H1 (cell line): ENCODE data around the gene SPARC. TPM values are rescaled to one million over a fixed set of nuclear protein-coding genes. Genes with fewer than 3 reads are reported as not detected.

Experiments used
- CTCF ChIA-PET: fragments of 300-600 bp; sonication (Branson Sonifier 250); formaldehyde crosslinking; loops from one replicate; lab custom pipeline; 2021; ENCODE audit not compliant: partially characterized antibody; lab: Charles Lee
- POLR2A ChIA-PET: fragments of 300-600 bp; sonication (Branson Sonifier 250); formaldehyde crosslinking; loops from one replicate; lab custom pipeline; 2021; ENCODE audit warnings: inconsistent platforms; ENCODE audit not compliant: partially characterized antibody; lab: Charles Lee
- DNase-seq, 2 experiments: peaks; one replicate each; pipeline versions ENCODE4 v3.0.0 to v3.0.0-alpha.2; 2010 to 2022; ENCODE audit warnings: low spot score in 2 of 2, low read depth in 1 of 2, mixed read lengths in 1 of 2
- FAIRE-seq: peaks from 2 replicates; lab custom pipeline; 2011; peaks lifted over from hg19 to GRCh38; lab: Jason Lieb, UNC
- H2AFZ ChIP-seq: 2 replicates; pipeline ENCODE4 v1.8.1; 2012; ENCODE audit warnings: low read length, inconsistent platforms
- H2AK5ac ChIP-seq: 2 replicates; pipeline ENCODE4 v1.6.1; 2013; ENCODE audit warnings: low read depth, low read length
- H2BK120ac ChIP-seq: replicated peaks from 2 replicates; pipeline ENCODE3; 2013; ENCODE audit warnings: low read depth, low read length, inconsistent platforms
- H2BK12ac ChIP-seq: 2 replicates; pipeline ENCODE4 v1.6.1; 2013; ENCODE audit warnings: low read depth, low read length
- H2BK15ac ChIP-seq: 2 replicates; pipeline ENCODE4 v1.6.1; 2013; ENCODE audit warnings: low read length
- H2BK20ac ChIP-seq: 2 replicates; pipeline ENCODE4 v1.6.1; 2013; ENCODE audit warnings: low read length
- H2BK5ac ChIP-seq: 2 replicates; pipeline ENCODE4 v1.6.1; 2013; ENCODE audit warnings: low read depth, low read length
- H3K14ac ChIP-seq: 2 replicates; pipeline ENCODE4 v1.6.1; 2013; ENCODE audit warnings: inconsistent platforms; ENCODE audit not compliant: insufficient read length
- H3K18ac ChIP-seq: 2 replicates; pipeline ENCODE4 v1.6.1; 2013; ENCODE audit warnings: low read length; ENCODE audit errors: extremely low read depth
- H3K23ac ChIP-seq: 2 replicates; pipeline ENCODE4 v1.6.1; 2013; ENCODE audit warnings: inconsistent platforms; ENCODE audit not compliant: insufficient read length
- H3K23me2 ChIP-seq: 2 replicates; pipeline ENCODE4 v1.6.1; 2013; ENCODE audit warnings: low read depth, low read length
- H3K27ac ChIP-seq: 2 replicates; pipeline ENCODE4 v1.6.1; 2011; ENCODE audit warnings: low read depth, low read length, inconsistent platforms
- H3K27me3 ChIP-seq, 4 experiments: replicated peaks in 1 of 4; 1 replicate in 1 of 4; 2 replicates in 3 of 4; pipeline versions ENCODE4 v1.6.1 to v1.8.1; 2011 to 2013; ENCODE audit warnings: low read length in 3 of 4, mild to moderate bottlenecking in 3 of 4, inconsistent platforms in 2 of 4, mixed read lengths in 2 of 4, moderate library complexity in 1 of 4; ENCODE audit not compliant: control insufficient read depth in 3 of 4, insufficient read depth in 3 of 4; ENCODE audit errors: extremely low read depth in 1 of 4
- H3K36me3 ChIP-seq, 4 experiments: 2 replicates each; pipeline versions ENCODE4 v1.6.1 to v1.8.1; 2011 to 2013; ENCODE audit warnings: mild to moderate bottlenecking in 4 of 4, low read length in 3 of 4, moderate library complexity in 2 of 4, control low read depth in 1 of 4, inconsistent platforms in 1 of 4; ENCODE audit not compliant: insufficient read depth in 4 of 4, control insufficient read depth in 2 of 4
- H3K4ac ChIP-seq: replicated peaks from 2 replicates; pipeline ENCODE3; 2013; ENCODE audit warnings: low read length, low read depth, mixed read lengths, inconsistent platforms; ENCODE audit not compliant: insufficient read length
- H3K4me1 ChIP-seq, 4 experiments: replicated peaks in 1 of 4; 1 replicate in 1 of 4; 2 replicates in 3 of 4; pipeline versions ENCODE4 v1.6.1 to v1.8.1; 2011 to 2013; ENCODE audit warnings: low read length in 3 of 4, inconsistent platforms in 2 of 4, mixed read lengths in 1 of 4; ENCODE audit not compliant: insufficient read depth in 4 of 4, control insufficient read depth in 3 of 4
- H3K4me2 ChIP-seq, 2 experiments: 2 replicates each; pipeline versions ENCODE4 v1.6.1 to v1.8.1; 2011 to 2013; ENCODE audit warnings: low read depth in 2 of 2, low read length in 2 of 2, control low read depth in 1 of 2, inconsistent platforms in 1 of 2, mild to moderate bottlenecking in 1 of 2; ENCODE audit not compliant: insufficient read depth in 1 of 2
- H3K4me3 ChIP-seq, 4 experiments: fragments of 200-600, 300-600 bp in 1 of 4; sonication (generic), shearing (Covaris generic), sonication (Bioruptor Twin) in 1 of 4; 2 replicates each; pipeline versions ENCODE4 v1.5.1 to v1.8.1; 2011 to 2016; ENCODE audit warnings: low read length in 4 of 4, low read depth in 3 of 4, control low read depth in 2 of 4, inconsistent platforms in 2 of 4, mild to moderate bottlenecking in 2 of 4, mixed read lengths in 1 of 4, moderate library complexity in 1 of 4; ENCODE audit not compliant: insufficient read depth in 2 of 4; ENCODE audit errors: extremely low read depth in 1 of 4
- H3K56ac ChIP-seq: replicated peaks from 2 replicates; pipeline ENCODE3; 2013; ENCODE audit warnings: low read depth, mild to moderate bottlenecking, mixed read lengths, low read length, inconsistent platforms; ENCODE audit not compliant: insufficient read length
- H3K79me1 ChIP-seq: 2 replicates; pipeline ENCODE4 v1.6.1; 2013; ENCODE audit warnings: low read depth, low read length, control low read depth
- H3K79me2 ChIP-seq, 2 experiments: 2 replicates each; pipeline versions ENCODE4 v1.6.1 to v1.8.1; 2012 to 2013; ENCODE audit warnings: low read length in 2 of 2, mild to moderate bottlenecking in 2 of 2, inconsistent platforms in 1 of 2; ENCODE audit not compliant: insufficient read depth in 2 of 2, control insufficient read depth in 1 of 2
- H3K9ac ChIP-seq, 4 experiments: replicated peaks in 1 of 4; 1 replicate in 1 of 4; 2 replicates in 3 of 4; pipeline versions ENCODE4 v1.6.1 to v1.8.1; 2011 to 2013; ENCODE audit warnings: low read depth in 3 of 4, low read length in 3 of 4, control low read depth in 2 of 4, mild to moderate bottlenecking in 2 of 4, moderate library complexity in 2 of 4, inconsistent platforms in 1 of 4; ENCODE audit errors: extremely low read depth in 1 of 4
- H3K9me3 ChIP-seq, 2 experiments: 2 replicates each; pipeline versions ENCODE4 v1.6.1 to v1.8.1; 2012 to 2013; ENCODE audit warnings: mild to moderate bottlenecking in 2 of 2, moderate library complexity in 2 of 2, control low read depth in 1 of 2, inconsistent platforms in 1 of 2, low read depth in 1 of 2, low read length in 1 of 2, mixed read lengths in 1 of 2; ENCODE audit not compliant: insufficient read depth in 2 of 2
- H4K20me1 ChIP-seq, 2 experiments: replicated peaks in 1 of 2; 2 replicates each; pipeline versions ENCODE3 to v1.8.1; 2011 to 2013; ENCODE audit warnings: inconsistent platforms in 2 of 2, low read length in 2 of 2, mild to moderate bottlenecking in 1 of 2; ENCODE audit not compliant: insufficient read depth in 2 of 2, control insufficient read depth in 1 of 2
- H4K5ac ChIP-seq: 2 replicates; pipeline ENCODE4 v1.6.1; 2013; ENCODE audit warnings: low read length, low read depth, mixed read lengths, inconsistent platforms; ENCODE audit not compliant: insufficient read length
- H4K8ac ChIP-seq: 2 replicates; pipeline ENCODE4 v1.8.0; 2013; ENCODE audit warnings: mild to moderate bottlenecking, moderate library complexity, low read length, inconsistent platforms; ENCODE audit not compliant: insufficient read depth; ENCODE audit errors: extremely low read depth
- H4K91ac ChIP-seq: replicated peaks from 2 replicates; pipeline ENCODE3; 2013; ENCODE audit warnings: low read length, mixed read lengths, inconsistent platforms; ENCODE audit not compliant: insufficient read length
- BACH1 ChIP-seq: IDR thresholded peaks from 2 replicates; pipeline ENCODE4 v1.6.1; 2012; ENCODE audit warnings: low read length, improper control_type of control experiment
- EP300 ChIP-seq, 2 experiments: IDR thresholded peaks; 1 replicate in 1 of 2; 2 replicates in 1 of 2; pipeline ENCODE4 v1.6.1; 2011 to 2012; ENCODE audit warnings: low read depth in 2 of 2, low read length in 2 of 2, mild to moderate bottlenecking in 2 of 2, borderline replicate concordance in 1 of 2, inconsistent platforms in 1 of 2, moderate library complexity in 1 of 2
- HDAC6 ChIP-seq: IDR thresholded peaks from one replicate; pipeline ENCODE4 v1.7.1; 2012; ENCODE audit warnings: low read depth, mild to moderate bottlenecking, inconsistent platforms, low read length, moderate library complexity
- JUND ChIP-seq: IDR thresholded peaks from 2 replicates; pipeline ENCODE4 v1.6.1; 2011; ENCODE audit warnings: mild to moderate bottlenecking, improper control_type of control experiment, low read length
- POLR2A ChIP-seq, 2 experiments: IDR thresholded peaks; 1 replicate in 1 of 2; 2 replicates in 1 of 2; pipeline ENCODE4 v1.6.1; 2011; ENCODE audit warnings: low read depth in 2 of 2, low read length in 2 of 2, mild to moderate bottlenecking in 2 of 2; ENCODE audit errors: control extremely low read depth in 1 of 2
- RNF2 ChIP-seq: fragments of 200-900, 300-1000 bp; sonication (generic); IDR thresholded peaks from 2 replicates; pipeline ENCODE4 v1.7.1; 2016; ENCODE audit warnings: borderline replicate concordance, low read depth, mild to moderate bottlenecking, antibody characterized with exemption, low read length; ENCODE audit not compliant: poor library complexity, severe bottlenecking; ENCODE audit errors: missing control alignments
- RXRA ChIP-seq: IDR thresholded peaks from 2 replicates; pipeline ENCODE4 v1.6.1; 2011; ENCODE audit warnings: low read depth, mild to moderate bottlenecking, low read length, moderate library complexity; ENCODE audit not compliant: insufficient read depth
- SIX5 ChIP-seq: IDR thresholded peaks from 2 replicates; pipeline ENCODE4 v1.6.1; 2011; ENCODE audit warnings: mild to moderate bottlenecking, low read depth, low read length
- USF2 ChIP-seq: IDR thresholded peaks from 2 replicates; pipeline ENCODE4 v1.6.1; 2011; ENCODE audit warnings: low read length, improper control_type of control experiment
- YY1 ChIP-seq: IDR thresholded peaks from 2 replicates; pipeline ENCODE4 v1.6.1; 2011; ENCODE audit warnings: low read depth, mild to moderate bottlenecking, low read length
- polyA plus RNA-seq, 7 experiments: library from polyadenylated mRNA; depleted of rRNA in 3 of 7; stranded (reverse) in 5 of 7; unstranded in 2 of 7; fragments of >200 nt in 5 of 7; fragments of 200-250 nt in 2 of 7; gene quantifications; 1 replicate in 5 of 7; 2 replicates in 1 of 7; 4 replicates in 1 of 7; pipeline versions ENCODE4 v1.2.1 to v1.2.3, GENCODE V29; 2011 to 2013; ENCODE audit warnings: missing spikeins in 2 of 7, mixed read lengths in 2 of 7
- total RNA-seq: library from RNA; stranded (reverse); fragmentation: NEBNext Ultra II Directional; extraction: Animal tissue kit (Norgen Biotek cat#: 25700); gene quantifications from 2 replicates; pipeline ENCODE4 v1.2.1, GENCODE V29; 2021
- TF ChIP-seq, protein P1 (sequence below): IDR thresholded peaks from 2 replicates; pipeline ENCODE4 v1.6.1; 2012; ENCODE audit warnings: low read length, inconsistent platforms

Gene SPARC
- total and polyA plus RNA-seq, 2 of the 8 experiments (the other 6 are each of a cell fraction or from before 2014, with no cell fraction given) = 375 to 438 TPM

- no peak overlapping the region for H3K27ac ChIP-seq
- H4K91ac ChIP-seq = no peak overlapping the region
- no peak overlapping the region for H2AK5ac ChIP-seq
- H2BK5ac ChIP-seq = no peak overlapping the region
- no peak overlapping the region for H3K56ac ChIP-seq
- no peak overlapping the region for H3K4me3 ChIP-seq
- H3K27me3 ChIP-seq = peaks cover 0 to 1% (median 0%) of the 10 kb centered on the region in 4 experiments; a peak in 1 of 7 replicates
- H3K23ac ChIP-seq = no peak overlapping the region
- TF ChIP-seq, protein P1, sequence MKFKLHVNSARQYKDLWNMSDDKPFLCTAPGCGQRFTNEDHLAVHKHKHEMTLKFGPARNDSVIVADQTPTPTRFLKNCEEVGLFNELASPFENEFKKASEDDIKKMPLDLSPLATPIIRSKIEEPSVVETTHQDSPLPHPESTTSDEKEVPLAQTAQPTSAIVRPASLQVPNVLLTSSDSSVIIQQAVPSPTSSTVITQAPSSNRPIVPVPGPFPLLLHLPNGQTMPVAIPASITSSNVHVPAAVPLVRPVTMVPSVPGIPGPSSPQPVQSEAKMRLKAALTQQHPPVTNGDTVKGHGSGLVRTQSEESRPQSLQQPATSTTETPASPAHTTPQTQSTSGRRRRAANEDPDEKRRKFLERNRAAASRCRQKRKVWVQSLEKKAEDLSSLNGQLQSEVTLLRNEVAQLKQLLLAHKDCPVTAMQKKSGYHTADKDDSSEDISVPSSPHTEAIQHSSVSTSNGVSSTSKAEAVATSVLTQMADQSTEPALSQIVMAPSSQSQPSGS = no peak
- TF ChIP-seq HDAC6 = no peak
- no peak for TF ChIP-seq SIX5
- no peak for TF ChIP-seq POLR2A (IDR thresholded peaks at IDR 0.05; ENCODE audit: control extremely low read depth in 1 of 2, low read depth in 2 of 2, low read length in 2 of 2)
- no peak for TF ChIP-seq JUND
- no peak for TF ChIP-seq EP300 (IDR thresholded peaks at IDR 0.05; ENCODE audit: borderline replicate concordance in 1 of 2, low read depth in 2 of 2, low read length in 2 of 2)
- TF ChIP-seq RNF2 = no peak
- TF ChIP-seq BACH1 = no peak
- TF ChIP-seq RXRA = no peak
- no peak for TF ChIP-seq YY1
- no peak for TF ChIP-seq USF2
- TF ChIP-seq, all 59 proteins: peak for 0
- no peak overlapping the region for H4K8ac ChIP-seq
- H2AFZ ChIP-seq = no peak overlapping the region
- H2BK20ac ChIP-seq = no peak overlapping the region
- no peak overlapping the region for H3K14ac ChIP-seq
- H3K4me1 ChIP-seq = no peaks in the 10 kb centered on the region
- H3K36me3 ChIP-seq = no peaks in the 10 kb centered on the region
- ChIA-PET CTCF (interaction anchor here (0.7 to 6.3 kb wide), 10 partner anchors 8 to 55 kb away, joined by 3 to 53 read pairs (median 6); partner anchors contain the start of gene SPARC), POLR2A (interaction anchor here (1.4 kb wide), 1 partner anchor 19 kb away, joined by 4 read pairs; no protein-coding TSS in a partner anchor)
- H3K9me3 ChIP-seq = no peaks in the 10 kb centered on the region
- no peaks in the 10 kb centered on the region for H3K79me2 ChIP-seq
- H2BK12ac ChIP-seq = no peak overlapping the region
- H2BK15ac ChIP-seq = no peak overlapping the region
- no peaks in the 10 kb centered on the region for H3K79me1 ChIP-seq
- H4K20me1 ChIP-seq = no peaks in the 10 kb centered on the region
- DNase-seq (no peak), FAIRE-seq (no peak)
- no peak overlapping the region for H3K18ac ChIP-seq
- no peaks in the 10 kb centered on the region for H3K23me2 ChIP-seq
- no peak overlapping the region for H3K4me2 ChIP-seq
- no peak overlapping the region for H3K4ac ChIP-seq
- no peak overlapping the region for H4K5ac ChIP-seq
- H3K9ac ChIP-seq = no peak overlapping the region
- no peak overlapping the region for H2BK120ac ChIP-seq
Observed at GRCh38 chr5:151706906-151707305, 20.2 kb upstream of the SPARC start.
